WERI-Rb-1 (cell line): Measurements from ENCODE around the gene KCNK13.
"Not testable (repeated sequence)": the region's sequence is repeated elsewhere in the genome, so short reads cannot be mapped to it uniquely, and the experiment has no call there.

Source experiments
- DNase-seq: peaks from one replicate; pipeline ENCODE4 v3.0.0-alpha.2; 2020
- H3K27ac ChIP-seq: fragments of 250-450 bp; sonication (Bioruptor Pico); 2 replicates; pipeline ENCODE4 v1.5.1; 2020; ENCODE audit warnings: mild to moderate bottlenecking, moderate library complexity
- H3K27me3 ChIP-seq: fragments of 250-450 bp; sonication (Bioruptor Pico); 2 replicates; pipeline ENCODE4 v1.5.1; 2021; ENCODE audit warnings: mild to moderate bottlenecking, low read depth, moderate library complexity; ENCODE audit not compliant: insufficient read depth, severe bottlenecking
- H3K36me3 ChIP-seq: fragments of 250-450 bp; sonication (Bioruptor Pico); 2 replicates; pipeline ENCODE4 v1.5.1; 2020; ENCODE audit warnings: mild to moderate bottlenecking, moderate library complexity
- H3K4me3 ChIP-seq: 2 replicates; pipeline ENCODE4 v1.5.1; 2011; ENCODE audit warnings: low read depth, mild to moderate bottlenecking, control low read depth, low read length
- H3K9me3 ChIP-seq: fragments of 250-450 bp; sonication (Bioruptor Pico); 2 replicates; pipeline ENCODE4 v1.5.1; 2021; ENCODE audit warnings: mild to moderate bottlenecking, moderate library complexity; ENCODE audit not compliant: severe bottlenecking
- CTCF ChIP-seq: IDR thresholded peaks from 2 replicates; pipeline ENCODE4 v1.5.1; 2011; ENCODE audit warnings: low read depth, mild to moderate bottlenecking, control low read depth, inconsistent platforms, low read length

KCNK13 gene

GRCh38 chr14:90061685-90062126 is at the start of gene KCNK13:
TSS of gene KCNK13 (plus strand) at chr14:90061994. CDS start at chr14:90062206, 212 bp downstream.
- peak; percentile 53 for DNase-seq
- no peak for TF ChIP-seq CTCF
- Histone ChIP-seq H3K27me3 (peaks cover 31% of the 10 kb centered on the region), H3K36me3 (no peaks in the 10 kb centered on the region), H3K27ac (no peak within 1 kb of the TSS), H3K9me3 (no peaks in the 10 kb centered on the region), H3K4me3 (peak within 1 kb of the TSS; percentile 55)

- Histone ChIP-seq H3K4me3 (no peak overlapping the region), H3K27me3 (no peaks in the 10 kb centered on the region), H3K36me3 (peaks cover 35% of the 10 kb centered on the region), H3K27ac (no peak overlapping the region), H3K9me3 (no peaks in the 10 kb centered on the region)
- DNase-seq: no peak
- no peak for TF ChIP-seq CTCF
Observed at GRCh38 chr14:90017371-90017770, 44.4 kb upstream of the KCNK13 start.

DNA sequence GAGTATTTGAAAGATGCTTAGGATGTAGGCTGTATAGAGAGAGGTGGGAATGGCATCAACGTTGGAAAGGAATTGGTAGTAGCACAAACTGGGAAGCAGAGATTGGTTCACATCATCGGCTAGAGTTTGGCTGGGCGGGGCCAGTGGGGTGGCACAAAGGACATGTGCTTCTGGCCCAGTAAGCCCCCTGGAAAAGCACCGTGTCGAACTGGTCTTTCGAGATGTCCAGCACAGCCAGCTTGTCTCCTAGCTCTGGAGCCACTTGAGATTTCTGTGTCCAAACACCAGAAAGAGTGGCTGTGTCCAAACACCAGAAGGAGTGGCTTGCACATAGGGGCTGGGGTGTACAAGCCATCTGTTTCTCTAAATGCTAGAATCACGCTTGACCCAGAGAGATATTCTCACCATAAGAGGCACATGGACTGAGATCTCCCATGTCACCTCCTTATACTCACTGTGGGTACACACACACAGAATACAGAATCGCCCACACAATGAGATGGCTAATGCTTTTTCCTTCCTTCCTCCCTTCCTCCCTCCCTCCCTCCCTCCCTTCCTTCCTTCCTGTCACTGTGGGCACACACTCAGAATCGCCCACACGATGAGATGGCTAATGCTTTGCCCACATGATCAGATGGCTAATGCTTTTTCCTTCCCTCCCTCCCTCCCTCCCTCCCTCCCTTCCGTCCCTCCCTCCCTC is 41.8 kb upstream of the KCNK13 start:
- Histone ChIP-seq H3K27me3 (no peaks in the 10 kb centered on the region), H3K9me3 (no peaks in the 10 kb centered on the region), H3K27ac (no peak overlapping the region), H3K36me3 (peaks cover 25% of the 10 kb centered on the region), H3K4me3 (no peak overlapping the region)
- DNase-seq: no peak
- no peak for TF ChIP-seq CTCF

DNA sequence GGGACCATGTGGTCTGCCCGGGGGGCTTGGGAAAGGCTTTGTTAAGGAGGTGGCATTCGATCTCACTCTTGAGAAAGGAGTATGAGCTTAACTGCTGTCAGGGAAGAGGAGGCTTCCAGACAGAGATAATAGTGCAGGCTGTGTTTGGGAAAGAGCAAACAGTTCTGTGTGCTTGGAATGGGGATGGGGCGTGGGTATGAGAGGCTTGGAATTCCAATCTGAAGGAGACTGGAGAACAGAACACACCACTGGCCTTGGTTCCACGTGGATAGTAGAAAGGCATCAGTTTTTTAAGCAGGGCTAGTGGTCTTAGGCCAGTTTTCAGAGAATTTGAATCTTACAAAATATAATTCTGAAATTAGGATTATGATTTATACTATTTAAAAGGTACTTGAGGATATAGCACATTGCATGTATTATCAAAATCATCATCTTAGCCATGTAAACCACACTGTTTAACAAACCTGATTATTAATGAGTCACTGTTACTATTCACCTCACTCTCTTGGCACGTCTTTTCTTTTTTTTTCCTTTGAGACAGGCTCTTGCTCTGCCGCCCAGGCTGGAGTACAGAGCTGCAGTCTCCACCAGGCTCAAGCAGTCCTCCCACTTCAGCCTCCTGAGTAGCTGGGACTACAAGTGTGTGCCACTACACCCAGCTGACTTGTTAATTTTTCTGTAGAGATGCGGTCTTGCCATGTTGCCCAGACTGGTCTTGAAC is 38.5 kb upstream of the KCNK13 start:
- H3K36me3 ChIP-seq: peaks cover 25% of the 10 kb centered on the region
- no peak overlapping the region for H3K4me3 ChIP-seq
- H3K9me3 ChIP-seq: no peaks in the 10 kb centered on the region
- H3K27me3 ChIP-seq: no peaks in the 10 kb centered on the region
- no peak for TF ChIP-seq CTCF
- DNase-seq: no peak
- no peak overlapping the region for H3K27ac ChIP-seq

DNA sequence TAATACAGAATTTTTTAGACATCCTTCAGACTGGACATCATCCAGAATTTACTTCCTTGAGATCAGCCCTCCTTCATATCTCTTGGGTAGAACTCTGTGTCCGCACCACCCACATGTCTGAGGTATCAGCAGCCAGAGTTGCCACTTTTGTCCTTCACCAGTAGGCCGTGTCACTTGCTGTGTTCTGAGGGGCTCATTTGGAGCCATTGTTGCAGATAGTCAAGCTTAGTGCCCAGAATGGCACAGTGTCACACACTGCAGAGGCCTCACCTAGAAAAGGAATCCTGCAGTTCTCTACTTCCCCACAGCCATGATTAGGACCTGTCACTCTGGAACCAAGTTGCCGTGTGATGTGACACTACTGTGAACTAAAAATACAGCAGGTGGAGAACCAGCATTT is 36.9 kb upstream of the KCNK13 start:
- DNase-seq: no peak
- Histone ChIP-seq H3K27me3 (no peaks in the 10 kb centered on the region), H3K36me3 (peaks cover 17% of the 10 kb centered on the region), H3K4me3 (no peak overlapping the region), H3K9me3 (no peaks in the 10 kb centered on the region), H3K27ac (no peak overlapping the region)
- no peak for TF ChIP-seq CTCF

GRCh38 chr14:90026608-90027007 is 35.2 kb upstream of the KCNK13 start:
- H3K27me3 ChIP-seq, H3K4me3 ChIP-seq, H3K27ac ChIP-seq, H3K36me3 ChIP-seq, H3K9me3 ChIP-seq, DNase-seq: not testable (repeated sequence)
